HG02588 (cell line): ENCODE measurements around the gene FOXD2.
"Not testable (repeated sequence)": the region's sequence is repeated elsewhere in the genome, so short reads cannot be mapped to it uniquely, and the experiment has no call there.

ENCODE experiments used
- ATAC-seq: cut with Tn5 transposase; IDR thresholded peaks from one replicate; pipeline ENCODE4 v1.9.1; 2021; ENCODE audit warnings: mild to moderate bottlenecking, moderate library complexity; ENCODE audit not compliant: unreplicated experiment

The FOXD2 gene

DNA sequence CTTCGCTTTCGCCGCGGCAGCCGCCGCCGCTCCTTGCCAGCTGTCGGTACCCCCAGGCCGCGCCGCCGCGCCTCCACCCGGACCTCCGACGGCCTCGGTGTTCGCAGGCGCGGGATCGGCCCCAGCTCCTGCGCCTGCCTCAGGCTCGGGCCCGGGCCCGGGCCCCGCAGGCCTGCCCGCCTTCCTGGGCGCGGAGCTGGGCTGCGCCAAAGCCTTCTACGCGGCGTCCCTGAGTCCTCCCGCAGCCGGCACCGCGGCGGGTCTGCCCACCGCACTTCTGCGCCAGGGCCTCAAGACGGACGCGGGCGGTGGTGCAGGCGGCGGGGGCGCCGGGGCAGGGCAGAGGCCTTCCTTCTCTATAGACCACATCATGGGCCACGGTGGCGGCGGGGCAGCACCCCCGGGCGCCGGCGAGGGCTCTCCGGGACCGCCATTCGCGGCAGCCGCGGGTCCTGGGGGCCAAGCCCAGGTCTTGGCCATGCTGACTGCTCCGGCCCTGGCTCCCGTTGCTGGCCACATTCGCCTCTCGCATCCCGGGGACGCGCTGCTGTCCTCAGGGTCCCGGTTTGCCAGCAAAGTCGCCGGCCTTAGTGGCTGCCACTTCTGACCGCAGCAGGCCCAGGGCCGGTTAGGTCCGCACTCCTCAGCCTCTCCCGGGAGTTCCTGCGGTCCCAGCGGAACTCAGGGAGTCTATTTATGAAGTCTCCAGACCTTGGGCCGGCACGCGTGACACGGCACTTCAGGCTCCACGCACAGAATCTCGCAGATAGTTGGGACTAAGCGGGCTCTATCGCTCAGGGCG lies 1.4 kb downstream of the FOXD2 start:
- ATAC-seq, result no peak

DNA sequence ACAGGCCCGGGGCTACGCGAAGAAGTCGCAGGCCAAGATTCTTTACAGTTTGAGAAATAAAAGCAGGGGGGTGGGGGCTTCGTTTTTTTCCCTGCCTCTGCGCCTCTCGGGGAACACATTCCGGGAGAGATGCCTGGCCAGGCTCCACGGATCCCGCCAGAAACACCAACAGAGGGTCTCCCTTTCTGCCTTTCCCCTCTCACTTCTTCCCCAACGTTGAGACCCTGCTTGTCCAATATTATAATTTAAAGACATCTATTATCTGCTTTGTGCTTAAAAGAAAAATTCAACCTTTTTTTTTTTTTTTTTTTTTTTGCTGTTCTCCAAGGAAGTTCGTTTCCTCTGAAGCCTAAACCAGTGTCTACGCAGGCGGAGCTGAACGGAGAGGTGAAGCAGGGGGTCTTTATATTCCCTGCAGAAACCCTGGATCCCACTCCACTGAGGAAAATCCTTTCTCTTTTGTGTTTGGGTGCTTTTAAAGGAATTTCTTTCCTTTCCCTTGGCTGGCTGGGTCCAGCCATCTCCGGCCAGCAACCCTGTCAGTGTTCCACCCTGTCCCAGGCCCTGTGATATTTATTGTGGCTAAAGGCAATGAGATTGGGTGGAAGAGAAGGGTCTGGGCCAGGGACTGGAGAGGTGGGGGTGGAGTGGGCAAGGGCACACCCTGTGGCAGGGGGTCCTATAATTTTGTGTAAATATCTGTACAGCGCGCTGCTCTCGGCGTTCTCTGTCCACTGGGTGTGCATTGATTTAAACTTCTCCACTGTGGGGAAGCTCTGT lies 2.2 kb downstream of the FOXD2 start:
- ATAC-seq, result no peak

DNA sequence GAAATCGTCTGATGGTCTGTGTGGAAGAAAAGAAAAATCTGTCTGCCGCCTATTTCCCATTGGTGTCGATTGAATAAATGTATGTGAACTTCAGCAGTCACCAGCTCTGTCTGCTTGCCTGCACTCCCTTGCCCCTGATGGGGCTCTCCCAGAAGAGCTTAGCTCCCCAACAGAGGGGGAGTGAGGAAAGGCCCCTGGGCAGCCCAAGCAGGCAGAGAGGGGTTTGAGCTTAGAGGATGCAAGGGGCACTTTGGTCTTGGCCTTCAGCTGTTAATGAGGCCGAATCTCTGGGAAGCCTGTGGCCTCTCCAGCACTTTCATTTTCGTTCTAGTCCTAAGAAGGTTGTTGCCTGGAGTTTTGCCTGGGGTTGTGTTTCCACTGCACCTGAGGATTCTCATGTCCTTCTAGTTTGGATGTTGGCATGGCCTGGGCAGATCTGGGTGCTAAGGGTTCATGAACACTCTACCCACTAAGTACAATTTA lies 2.8 kb downstream of the FOXD2 start:
- ATAC-seq, result no peak

DNA sequence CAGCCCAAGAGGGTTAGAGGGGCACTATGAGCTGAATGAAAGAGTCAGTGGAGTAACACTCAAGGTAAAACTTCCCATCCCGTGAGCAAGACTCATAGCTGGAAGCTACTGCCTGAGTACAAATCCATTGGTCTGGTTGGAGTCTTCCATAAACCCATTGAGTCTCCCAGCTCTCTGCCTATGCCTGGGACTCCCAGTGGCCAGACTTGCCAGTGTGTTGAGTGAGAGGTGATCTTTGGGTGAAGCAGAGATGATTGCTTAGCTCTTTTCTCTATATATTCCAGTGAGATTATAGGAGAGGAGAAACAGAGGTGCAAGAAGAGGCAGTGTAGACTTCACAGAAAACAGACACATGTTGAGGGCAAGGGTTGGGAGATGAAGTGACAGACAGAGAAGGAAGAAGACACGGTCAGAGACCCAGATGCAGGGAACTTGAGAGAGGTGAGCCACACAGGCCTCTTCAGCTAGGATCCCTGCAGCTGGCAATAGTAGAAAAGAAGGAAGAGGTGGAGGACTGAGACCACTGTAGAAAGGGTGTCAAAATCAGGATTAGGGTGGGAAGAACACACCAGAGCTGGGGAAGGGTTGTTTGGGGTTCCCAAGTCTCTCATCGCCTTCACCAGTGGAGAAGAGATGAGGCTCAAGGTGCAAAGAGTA lies 3.7 kb downstream of the FOXD2 start:
- ATAC-seq, result no peak

DNA sequence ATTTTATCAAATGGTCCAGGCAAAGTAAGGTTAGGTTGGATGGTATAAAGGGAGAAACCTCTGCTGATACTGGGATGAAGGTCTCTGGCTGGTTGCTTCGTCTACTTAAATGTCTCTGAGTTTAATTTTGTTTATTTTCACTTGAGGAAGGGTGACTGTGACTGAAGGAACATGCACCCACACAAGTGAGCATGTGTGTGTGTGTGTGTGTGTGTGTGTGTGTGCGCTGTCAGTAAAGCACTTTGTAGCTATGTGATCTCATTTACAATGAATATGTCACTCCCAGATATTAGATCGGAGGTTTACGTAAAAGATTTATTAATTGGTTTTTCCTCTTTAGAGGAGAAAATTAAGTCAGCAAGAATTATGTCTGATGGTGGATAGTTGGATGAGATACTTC lies 4.4 kb downstream of the FOXD2 start:
- ATAC-seq, result no peak

DNA sequence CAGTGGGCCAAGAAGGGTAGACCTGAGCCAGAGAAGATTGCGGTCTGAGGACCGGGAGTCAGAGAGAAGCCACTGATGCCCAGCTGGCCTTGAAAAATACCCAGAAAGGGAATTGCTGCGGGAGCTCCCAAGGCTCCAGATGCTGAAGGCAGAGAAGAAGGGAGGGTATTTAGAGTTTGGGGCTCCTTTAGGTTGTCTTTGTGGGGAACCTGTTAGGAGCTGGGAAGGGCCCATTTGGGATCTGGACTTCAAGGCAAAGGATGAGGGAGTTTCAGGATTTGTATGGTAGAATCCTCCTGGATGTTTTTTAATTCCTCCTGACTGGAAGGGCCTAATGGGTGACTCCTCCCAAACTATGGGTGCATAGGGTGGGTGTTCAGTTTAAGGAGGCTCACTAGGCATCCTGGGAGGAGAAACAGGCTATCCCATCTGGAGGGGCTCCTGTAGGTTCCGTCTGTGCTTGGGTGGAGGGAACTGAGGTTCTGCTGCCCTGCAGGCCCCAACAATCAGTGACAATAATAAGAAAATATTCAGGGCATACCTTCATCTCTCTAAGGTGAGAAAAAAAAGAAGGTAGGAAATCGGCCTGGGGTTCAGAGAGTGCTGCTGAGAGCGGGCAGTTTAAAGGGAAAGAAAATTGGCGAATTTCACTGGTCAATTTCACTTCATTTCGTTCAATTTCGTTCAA lies 5.1 kb downstream of the FOXD2 start:
- ATAC-seq, result no peak

DNA sequence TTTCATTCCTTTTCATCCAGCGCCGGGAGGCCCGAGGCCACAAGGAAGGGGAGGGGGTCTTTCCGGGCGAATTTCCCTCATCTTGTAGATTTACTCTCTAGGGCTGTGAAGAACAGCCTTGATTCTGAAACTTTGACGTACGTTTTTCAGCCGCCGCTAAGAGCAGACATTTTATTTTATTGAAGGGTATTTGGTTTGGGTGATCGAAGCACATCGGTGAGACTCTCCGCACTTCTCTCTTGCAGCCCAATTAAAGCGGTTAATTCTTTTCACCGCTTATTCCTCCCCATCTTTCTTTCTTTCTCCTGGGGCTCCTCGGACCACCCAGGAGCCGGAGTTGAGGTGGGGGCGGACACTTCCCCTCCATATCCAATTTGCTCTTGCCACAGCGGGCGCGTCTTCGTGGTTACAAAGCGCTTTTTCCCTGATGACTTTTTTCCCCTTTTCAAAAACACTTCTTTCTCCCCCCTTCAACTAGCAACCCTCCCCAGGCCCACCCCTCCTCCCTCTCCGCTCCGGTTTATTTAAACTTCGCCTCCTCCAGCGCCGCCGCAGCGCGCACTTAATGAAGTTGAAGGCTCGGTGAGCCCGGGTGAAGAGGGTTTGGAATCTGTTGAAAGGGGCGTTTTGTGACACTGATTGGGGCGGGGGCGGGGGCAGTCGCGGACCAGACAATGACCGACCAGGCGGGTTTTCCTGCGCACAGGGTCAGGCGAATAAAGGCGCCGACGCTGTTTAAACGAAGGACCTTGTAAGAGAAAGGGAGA lies 5.9 kb downstream of the FOXD2 start:
- no peak for ATAC-seq

DNA sequence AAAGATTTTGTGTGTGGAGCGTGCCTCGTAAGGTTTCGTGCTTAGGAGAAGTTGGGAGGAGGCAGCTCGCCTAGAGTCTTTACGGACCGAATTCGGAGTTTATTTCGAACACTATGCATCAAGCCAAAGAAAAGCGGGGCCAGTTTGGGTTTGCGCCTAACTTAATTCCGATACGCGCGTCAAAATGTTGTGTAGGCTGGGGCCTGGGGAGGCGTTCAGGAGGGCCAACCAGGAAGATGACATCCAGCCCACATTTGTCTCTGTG lies 6.4 kb downstream of the FOXD2 start:
- no peak for ATAC-seq

DNA sequence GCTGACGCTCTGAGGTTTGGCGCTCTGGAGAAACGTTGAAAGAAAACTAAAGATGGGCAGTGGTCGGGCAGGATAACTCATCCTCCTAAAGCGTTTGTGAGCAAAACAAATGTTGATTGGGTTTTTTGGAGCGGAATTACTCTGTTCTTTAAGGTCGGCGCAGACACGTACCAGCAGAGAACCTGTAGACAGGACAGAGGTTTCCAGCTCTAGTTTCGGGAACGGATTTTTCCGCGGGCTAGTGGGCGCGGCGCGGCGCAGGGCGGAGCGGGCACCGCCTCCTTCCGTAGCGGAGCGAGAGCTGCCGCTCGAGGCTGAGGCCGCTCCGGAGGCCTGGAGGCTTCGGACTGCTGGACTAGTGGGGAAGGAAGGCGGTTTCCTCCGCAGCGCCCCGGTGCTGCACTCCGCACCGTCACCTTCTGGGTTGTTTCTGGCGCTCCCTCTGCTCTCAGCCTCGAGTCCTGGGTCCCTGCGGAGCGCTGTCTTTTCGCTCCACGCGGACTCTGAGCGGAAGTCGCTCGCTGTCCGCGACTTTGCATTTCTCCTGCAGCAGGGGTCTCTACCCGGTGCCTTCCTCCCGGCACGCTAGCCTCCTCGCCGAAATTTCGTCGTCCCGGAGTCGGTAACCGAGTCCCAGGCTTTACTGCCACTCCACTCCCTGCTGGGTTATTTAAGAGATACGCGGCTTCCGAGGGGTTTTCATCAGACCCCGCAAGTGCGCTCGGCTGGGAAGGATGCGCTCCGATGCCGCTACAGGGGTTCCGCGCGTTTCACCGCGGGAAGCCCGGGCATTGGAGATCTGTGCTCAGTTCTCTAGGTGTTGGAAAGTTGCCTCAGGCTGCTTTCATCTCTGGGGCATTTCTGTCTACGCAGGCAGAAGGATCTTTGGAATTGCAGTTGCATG lies 7.0 kb downstream of the FOXD2 start:
- ATAC-seq, result no peak

DNA sequence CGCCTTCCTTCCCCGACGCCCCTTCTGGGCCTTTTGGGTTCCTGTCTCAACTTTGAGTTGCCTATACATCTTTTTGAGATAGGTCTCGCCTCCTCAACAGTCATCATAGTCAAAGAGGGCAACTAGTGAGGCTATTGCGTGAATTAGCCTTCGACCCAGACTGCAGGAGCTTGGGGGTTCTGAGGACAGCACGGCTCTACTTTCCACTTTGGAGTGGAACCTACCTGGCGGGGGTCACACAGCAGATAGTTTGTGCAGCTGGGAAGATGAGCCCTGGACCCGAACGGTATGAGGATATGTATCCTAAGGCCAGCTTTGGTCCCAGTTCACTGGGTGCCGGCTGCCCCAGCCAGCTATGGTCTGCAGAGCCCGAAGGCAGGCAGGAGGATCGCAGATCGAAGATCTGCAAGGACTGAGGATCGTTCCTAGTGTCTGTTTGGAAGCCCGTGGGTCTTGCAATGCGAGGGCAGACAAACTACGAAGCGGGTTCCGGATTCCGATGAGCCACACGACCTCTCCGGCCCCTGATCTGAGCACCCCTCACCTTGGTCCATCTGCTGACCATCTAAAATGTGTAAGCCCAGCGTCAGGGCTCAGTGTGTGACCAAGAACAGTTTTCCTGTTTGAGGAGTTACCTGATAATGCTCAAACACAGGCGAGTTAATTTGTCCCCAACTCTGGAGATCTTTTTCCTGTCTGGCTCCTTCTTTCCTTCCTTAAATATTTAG lies 8.1 kb downstream of the FOXD2 start:
- no peak for ATAC-seq

DNA sequence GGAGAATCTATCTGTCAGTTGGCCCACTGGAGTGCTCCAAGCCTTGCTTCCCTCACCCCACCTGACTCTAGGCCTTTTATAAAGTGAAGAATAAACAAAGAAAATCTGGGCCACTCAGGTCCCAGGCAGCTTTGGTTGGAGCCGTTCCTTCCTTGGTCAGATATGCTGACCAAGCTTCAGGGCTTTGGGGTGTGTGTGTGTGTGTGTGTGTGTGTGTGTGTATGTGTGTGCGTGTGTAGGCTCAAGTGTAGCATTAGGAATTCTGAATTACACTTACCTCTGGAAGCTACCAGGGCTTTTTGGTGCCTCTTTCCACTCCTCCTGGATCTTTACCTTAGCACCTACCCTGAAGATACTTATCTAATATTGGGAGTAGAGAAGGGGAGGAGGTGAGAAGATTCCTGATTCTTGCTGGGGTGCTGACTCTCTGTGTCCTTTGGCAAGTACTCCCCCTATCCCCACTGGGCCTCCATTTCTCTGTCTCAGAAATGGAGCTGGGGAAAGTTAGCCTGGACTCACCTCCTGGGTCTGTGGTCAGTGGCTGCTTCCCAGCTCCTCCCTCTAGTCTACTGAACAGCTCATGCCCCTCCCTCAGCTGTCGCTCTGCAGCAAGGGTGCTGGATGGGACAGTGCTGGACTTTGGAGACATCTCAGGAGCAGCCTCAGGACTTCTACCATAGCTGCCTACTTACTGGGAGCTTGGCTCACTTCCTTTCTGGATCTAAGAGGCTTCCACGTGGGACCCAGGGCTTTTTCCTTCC lies 10.8 kb downstream of the FOXD2 start:
- no peak for ATAC-seq

DNA sequence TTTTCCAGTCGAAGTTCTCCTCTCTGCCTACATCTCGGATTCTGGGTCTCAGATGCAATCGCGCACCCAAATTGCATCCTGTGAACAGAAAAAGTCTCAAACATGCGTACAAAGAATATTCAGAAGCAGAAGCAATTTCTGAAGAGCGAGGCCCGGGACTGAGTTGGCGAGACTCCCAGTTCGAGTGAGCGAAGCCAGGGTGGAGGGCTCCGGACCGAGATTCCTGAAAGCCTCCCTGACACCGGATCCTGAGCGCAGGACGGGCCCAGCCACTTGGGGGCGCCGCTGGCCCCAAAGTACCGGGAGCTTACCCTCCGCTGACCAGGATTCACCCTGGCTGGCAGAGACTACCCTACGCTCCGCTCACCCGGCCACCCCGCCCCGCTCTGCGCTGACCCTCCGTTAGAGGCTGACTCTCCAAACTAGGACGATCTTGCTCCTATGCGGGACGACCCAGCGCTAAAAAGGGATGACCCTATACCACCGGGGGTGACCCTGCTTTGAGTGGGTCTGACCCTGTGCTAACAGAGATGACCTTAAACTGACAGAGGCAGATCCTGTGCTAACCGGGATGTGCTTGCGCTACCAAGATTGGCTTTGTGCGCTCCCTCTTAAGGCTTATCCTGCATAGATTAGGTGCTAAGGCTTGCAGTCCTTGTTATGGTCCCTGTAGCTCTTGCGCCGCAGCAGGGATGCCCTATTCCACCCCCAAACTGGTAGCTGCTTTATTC lies 12.1 kb downstream of the FOXD2 start:
- ATAC-seq, result no peak

DNA sequence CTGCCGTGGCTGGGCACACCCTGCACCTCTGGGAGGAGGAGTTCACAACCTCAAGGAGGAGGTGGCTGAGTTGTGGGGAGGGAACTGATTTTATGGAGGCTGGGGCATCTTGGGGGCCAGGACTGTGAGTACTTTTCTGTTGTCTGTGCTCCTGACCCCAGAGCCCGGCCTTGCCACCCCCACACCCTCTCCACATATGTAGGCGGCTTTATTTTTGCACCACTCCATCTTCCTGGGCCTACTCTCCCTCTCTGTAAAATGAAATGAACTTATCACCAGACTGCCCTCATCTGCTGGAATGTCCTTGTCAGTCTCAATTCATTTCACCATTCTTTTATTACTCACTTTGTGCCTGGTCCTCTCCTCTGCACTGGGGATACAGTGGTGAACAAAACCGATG lies 12.8 kb downstream of the FOXD2 start:
- ATAC-seq, result no peak

DNA sequence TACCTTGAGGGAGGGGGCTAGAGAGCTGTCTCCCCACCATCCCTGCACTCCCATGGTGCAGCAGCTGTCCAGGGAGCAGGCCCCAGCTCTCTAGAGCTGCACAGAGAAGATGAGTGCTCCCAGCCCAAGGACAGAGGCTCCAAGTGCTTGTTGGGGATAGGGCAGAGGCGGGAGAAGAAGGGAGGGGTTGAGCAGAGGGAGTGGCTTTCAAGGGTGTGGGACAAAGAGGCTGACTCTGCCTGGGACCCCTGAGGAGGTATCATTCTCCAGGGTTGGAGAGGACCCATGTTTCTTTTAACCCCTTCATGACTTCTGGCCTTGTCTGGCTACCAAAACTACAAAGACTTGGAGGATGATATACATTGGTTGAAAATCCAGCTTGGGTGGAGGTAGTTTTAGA lies 14.6 kb downstream of the FOXD2 start:
- no peak for ATAC-seq

DNA sequence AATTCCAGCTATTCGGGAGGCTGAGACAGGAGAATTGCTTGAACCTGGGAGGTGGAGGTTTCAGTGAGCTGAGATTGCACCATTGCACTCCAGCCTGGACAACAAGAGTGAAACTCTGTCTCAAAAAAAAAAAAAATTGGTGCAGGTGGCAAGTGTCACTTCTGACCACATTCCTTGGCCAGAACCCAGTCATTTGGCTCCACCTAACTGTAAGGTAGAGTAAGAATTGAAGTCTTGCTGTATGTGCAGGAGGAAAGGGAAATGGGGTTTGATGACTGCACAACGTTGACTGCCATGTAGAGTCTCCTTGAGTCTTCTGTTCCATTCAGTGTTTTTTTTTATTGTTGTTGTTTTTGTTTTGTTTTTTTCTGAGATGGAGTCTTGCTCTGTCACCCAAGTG lies 16.1 kb downstream of the FOXD2 start:
- not testable (repeated sequence) for ATAC-seq

DNA sequence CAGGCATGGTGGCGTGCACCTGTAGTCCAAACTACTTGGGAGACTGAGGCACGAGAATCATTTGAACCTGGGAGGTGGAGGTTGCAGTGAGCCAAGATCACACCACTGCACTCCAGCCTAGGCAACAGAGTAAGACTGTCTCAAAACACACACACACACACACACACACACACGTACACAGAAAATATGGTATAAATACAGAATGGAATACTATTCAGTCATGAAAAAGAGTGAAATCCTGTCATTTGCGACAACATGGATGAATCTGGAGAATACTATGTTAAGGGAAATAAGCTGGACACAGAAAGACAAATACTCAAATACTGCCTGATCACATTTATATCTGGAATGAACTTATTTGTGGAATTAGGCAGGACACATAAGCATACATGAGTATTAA lies 18.4 kb downstream of the FOXD2 start:
- ATAC-seq, result no peak

DNA sequence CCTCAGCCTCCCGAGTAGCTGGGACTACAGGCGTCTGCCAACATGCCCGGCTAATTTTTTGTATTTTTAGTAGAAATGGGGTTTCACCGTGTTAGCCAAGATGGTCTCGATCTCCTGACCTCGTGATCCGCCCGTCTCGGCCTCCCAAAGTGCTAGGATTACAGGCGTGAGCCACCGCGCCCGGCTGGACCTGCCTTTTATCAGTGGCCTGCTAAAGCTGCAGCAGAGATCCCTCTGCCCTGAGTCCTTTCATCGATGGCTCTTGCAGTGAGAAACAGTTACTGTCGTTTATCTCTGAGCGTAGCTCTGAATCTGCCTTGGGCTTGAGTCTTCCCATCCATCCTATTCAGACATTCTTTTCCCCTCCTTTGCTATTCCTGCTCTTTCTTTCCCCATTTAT lies 19.7 kb downstream of the FOXD2 start:
- ATAC-seq, result not testable (repeated sequence)
